ENCODE results near the gene HAL.

DNA sequence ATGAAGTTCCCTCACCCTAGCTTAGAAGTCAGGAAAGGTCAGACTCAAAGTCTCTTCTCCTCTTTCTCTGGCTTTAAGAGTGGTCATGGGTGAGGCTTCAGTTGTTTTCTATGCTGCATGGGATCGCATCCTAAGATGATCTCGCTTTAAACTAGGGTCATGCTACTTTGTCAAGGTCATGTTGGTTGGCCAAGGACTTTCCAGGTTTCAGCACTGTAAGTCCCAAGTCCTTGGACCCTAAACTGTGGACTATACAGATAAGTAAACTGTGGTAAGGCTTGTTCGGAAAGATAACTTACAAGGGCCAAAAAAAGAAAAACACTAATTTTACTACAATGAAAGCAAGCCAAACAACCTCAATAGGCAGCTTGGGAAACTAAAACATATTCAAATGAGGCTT is 17.4 kb downstream of the HAL start:
- TF ChIP-seq POU2F2 (IDR thresholded peaks at IDR 0.05; ENCODE audit: low read depth, low read length): no peak
- no peak for TF ChIP-seq POLR2A (IDR thresholded peaks at IDR 0.05; ENCODE audit: low read depth, low read length)
- no peak for TF ChIP-seq TAF1 (IDR thresholded peaks at IDR 0.05; ENCODE audit: low read depth, low read length)
- TF ChIP-seq PAX5 (IDR thresholded peaks at IDR 0.05; ENCODE audit: insufficient read depth, low read length, severe bottlenecking): no peak
- TF ChIP-seq POLR2AphosphoS5 (IDR thresholded peaks at IDR 0.05; ENCODE audit: low read depth, low read length): no peak
- no peak for TF ChIP-seq SPI1 (IDR thresholded peaks at IDR 0.05; ENCODE audit: low read depth, low read length)
